Measurements from ENCODE around the gene SLC8A1. TPM values are rescaled to one million over a fixed set of nuclear protein-coding genes. Genes with fewer than 3 reads are reported as not detected.

The SLC8A1 gene
- total and polyA plus RNA-seq, 3 donors from 2014 or later, result 1.4 to 3.6 (median 3.2) TPM

DNA sequence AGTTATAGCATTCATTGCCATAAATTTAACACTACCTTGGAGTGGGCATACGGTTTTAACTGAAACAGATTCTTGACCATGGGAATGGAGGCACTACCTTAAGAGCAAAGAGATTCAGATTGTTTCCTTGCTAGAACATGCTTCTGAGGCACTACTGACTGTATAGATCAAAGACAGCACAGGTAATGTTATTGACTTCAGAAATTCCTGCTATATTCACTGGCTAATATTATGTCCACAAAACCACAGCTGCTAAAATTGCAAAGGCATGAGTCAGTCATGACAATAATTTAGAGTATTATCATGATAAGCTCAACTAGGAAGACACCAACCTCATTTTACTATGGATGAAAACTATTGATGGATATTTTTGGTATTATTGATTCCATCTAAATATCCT is 39.4 kb downstream of the SLC8A1 start:
- TF ChIP-seq, protein P1, sequence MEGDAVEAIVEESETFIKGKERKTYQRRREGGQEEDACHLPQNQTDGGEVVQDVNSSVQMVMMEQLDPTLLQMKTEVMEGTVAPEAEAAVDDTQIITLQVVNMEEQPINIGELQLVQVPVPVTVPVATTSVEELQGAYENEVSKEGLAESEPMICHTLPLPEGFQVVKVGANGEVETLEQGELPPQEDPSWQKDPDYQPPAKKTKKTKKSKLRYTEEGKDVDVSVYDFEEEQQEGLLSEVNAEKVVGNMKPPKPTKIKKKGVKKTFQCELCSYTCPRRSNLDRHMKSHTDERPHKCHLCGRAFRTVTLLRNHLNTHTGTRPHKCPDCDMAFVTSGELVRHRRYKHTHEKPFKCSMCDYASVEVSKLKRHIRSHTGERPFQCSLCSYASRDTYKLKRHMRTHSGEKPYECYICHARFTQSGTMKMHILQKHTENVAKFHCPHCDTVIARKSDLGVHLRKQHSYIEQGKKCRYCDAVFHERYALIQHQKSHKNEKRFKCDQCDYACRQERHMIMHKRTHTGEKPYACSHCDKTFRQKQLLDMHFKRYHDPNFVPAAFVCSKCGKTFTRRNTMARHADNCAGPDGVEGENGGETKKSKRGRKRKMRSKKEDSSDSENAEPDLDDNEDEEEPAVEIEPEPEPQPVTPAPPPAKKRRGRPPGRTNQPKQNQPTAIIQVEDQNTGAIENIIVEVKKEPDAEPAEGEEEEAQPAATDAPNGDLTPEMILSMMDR (IDR thresholded peaks at IDR 0.05), result no peak
- no peak for TF ChIP-seq POLR2A (IDR thresholded peaks at IDR 0.05)
- H3K4me1 ChIP-seq, result no peaks in the 10 kb centered on the region
- no peak for DNase-seq
- H3K4me3 ChIP-seq, result no peak overlapping the region
- H3K36me3 ChIP-seq (ENCODE audit: low read depth, missing control alignments), result no peaks in the 10 kb centered on the region
- H3K27ac ChIP-seq, result no peak overlapping the region
- intact Hi-C loops (cut with DNase I; ENCODE audit: low total_unique reads), result no loop called here
- no peaks in the 10 kb centered on the region for H3K9me3 ChIP-seq
- no peaks in the 10 kb centered on the region for H3K27me3 ChIP-seq
- 96 to 97% methylated on average over 1 of the region's 1 CpG for WGBS, 2 donors

DNA sequence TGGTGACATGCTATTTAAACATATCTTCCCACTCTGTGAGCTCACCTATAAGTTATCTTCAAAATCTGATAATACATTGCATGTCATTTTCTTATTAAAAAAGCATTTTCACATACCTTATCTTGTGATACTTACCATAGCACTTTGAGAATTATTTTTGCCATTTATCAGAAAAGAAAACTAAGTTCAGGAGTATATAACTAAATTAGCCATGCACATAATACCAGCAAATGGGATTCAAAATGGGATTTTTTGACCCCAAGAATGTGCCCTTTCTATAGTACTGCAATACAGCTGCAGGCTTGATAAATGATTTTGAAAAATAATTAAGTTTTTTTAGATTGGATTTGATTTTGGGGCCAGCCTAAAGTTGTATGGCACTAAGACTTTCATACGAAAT is 41.2 kb downstream of the SLC8A1 start:
- intact Hi-C loops (cut with DNase I; ENCODE audit: low total_unique reads), result no loop called here
- Histone ChIP-seq H3K4me3 (no peak overlapping the region), H3K9me3 (no peaks in the 10 kb centered on the region), H3K27ac (no peak overlapping the region), H3K4me1 (no peaks in the 10 kb centered on the region), H3K27me3 (no peaks in the 10 kb centered on the region), H3K36me3 (ENCODE audit: low read depth, missing control alignments) (no peaks in the 10 kb centered on the region)
- TF ChIP-seq, protein P1 (IDR thresholded peaks at IDR 0.05), result no peak
- TF ChIP-seq POLR2A (IDR thresholded peaks at IDR 0.05), result no peak
- WGBS, 2 donors, result 83 to 92% methylated on average over 1 of the region's 1 CpG
- DNase-seq, result no peak

DNA sequence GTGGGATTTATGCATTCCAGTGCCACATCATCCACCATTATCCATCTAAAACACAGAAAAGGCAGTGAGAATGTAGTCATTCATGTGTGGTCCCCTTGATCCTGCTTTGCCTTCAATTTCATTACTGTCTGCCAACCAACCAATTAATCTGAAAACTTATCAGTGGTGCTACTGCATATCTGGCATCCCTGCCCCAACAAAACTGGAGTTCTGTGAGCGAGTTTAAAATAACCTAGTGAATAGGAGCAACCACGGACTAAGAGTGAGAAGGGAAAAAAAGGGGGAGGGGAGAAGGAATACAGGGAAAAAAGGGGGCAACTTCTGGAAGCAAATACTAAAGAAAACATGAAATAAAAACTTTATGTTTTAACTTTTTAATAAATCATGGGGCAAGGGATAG is 42.2 kb downstream of the SLC8A1 start:
- intact Hi-C loops (cut with DNase I; ENCODE audit: low total_unique reads), result no loop called here
- no peak for DNase-seq
- Histone ChIP-seq H3K27me3 (no peaks in the 10 kb centered on the region), H3K4me3 (no peak overlapping the region), H3K4me1 (no peaks in the 10 kb centered on the region), H3K36me3 (ENCODE audit: low read depth, missing control alignments) (no peaks in the 10 kb centered on the region), H3K9me3 (no peaks in the 10 kb centered on the region), H3K27ac (no peak overlapping the region)
- WGBS, 2 donors, result 81 to 91% methylated on average over 2 of the region's 2 CpGs
- no peak for TF ChIP-seq POLR2A (IDR thresholded peaks at IDR 0.05)
- TF ChIP-seq, protein P1 (IDR thresholded peaks at IDR 0.05), result no peak

- Histone ChIP-seq H3K9me3 (no peaks in the 10 kb centered on the region), H3K4me3 (no peak overlapping the region), H3K36me3 (ENCODE audit: low read depth, missing control alignments) (no peaks in the 10 kb centered on the region), H3K27ac (no peak overlapping the region), H3K4me1 (no peaks in the 10 kb centered on the region), H3K27me3 (no peaks in the 10 kb centered on the region)
- DNase-seq, result no peak
- 90 to 96% methylated on average over 8 of the region's 8 CpGs for WGBS, 2 donors
- no peak for TF ChIP-seq POLR2A (IDR thresholded peaks at IDR 0.05)
- TF ChIP-seq, protein P1 (IDR thresholded peaks at IDR 0.05), result no peak
- intact Hi-C loops (cut with DNase I; ENCODE audit: low total_unique reads), result no loop called here
Observed at GRCh38 chr2:40406485-40407289, 45.2 kb downstream of the SLC8A1 start.

DNA sequence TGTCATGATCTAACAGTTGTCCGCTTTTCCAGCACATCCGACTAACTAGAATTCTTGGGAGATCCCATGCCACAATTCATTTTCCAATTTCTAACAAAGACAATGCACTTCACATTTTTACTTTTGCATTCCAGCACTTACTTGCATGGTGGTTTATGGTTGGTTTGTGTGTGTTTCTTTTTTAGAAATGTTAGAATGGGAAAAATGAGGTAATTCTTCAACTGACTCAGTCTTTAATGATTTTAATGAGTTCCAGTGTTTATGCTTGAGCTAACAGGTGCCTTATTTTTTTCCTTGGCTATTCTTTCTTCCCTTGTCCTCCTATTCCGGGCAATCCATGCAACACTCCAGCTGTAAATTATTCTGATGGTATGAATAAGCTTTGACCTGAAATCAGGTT is 46.4 kb downstream of the SLC8A1 start:
- intact Hi-C loops (cut with DNase I; ENCODE audit: low total_unique reads), result no loop called here
- H3K9me3 ChIP-seq, result no peaks in the 10 kb centered on the region
- WGBS, 2 donors, result 91 to 95% methylated on average over 3 of the region's 3 CpGs
- no peak overlapping the region for H3K4me3 ChIP-seq
- no peaks in the 10 kb centered on the region for H3K4me1 ChIP-seq
- H3K27me3 ChIP-seq, result no peaks in the 10 kb centered on the region
- no peaks in the 10 kb centered on the region for H3K36me3 ChIP-seq (ENCODE audit: low read depth, missing control alignments)
- TF ChIP-seq POLR2A (IDR thresholded peaks at IDR 0.05), result no peak
- TF ChIP-seq, protein P1 (IDR thresholded peaks at IDR 0.05), result no peak
- H3K27ac ChIP-seq, result no peak overlapping the region
- no peak for DNase-seq

Data from testis (tissue), 3 donors.